ENCODE data around the gene SRGAP2B.
"Not testable (repeated sequence)": the region's sequence is repeated elsewhere in the genome, so short reads cannot be mapped to it uniquely, and the experiment has no call there.

- not testable (repeated sequence) for TF ChIP-seq CTCF (IDR thresholded peaks at IDR 0.05; ENCODE audit: extremely low read depth in 1 of 2, insufficient read depth in 1 of 2, low read depth in 1 of 2, low read length in 2 of 2); FOS (IDR thresholded peaks at IDR 0.05; ENCODE audit: borderline replicate concordance, insufficient read depth, low read length); EZH2 (IDR thresholded peaks at IDR 0.05; ENCODE audit: borderline replicate concordance, low read depth, low read length, severe bottlenecking); MAX (IDR thresholded peaks at IDR 0.05; ENCODE audit: insufficient read depth, insufficient read length); POLR2A (IDR thresholded peaks at IDR 0.05; ENCODE audit: low read depth, low read length); POLR2AphosphoS5 (IDR thresholded peaks at IDR 0.05; ENCODE audit: insufficient read depth, low read depth, low read length)
Observed at GRCh38 chr1:144919106-144919505, 176.0 kb downstream of the SRGAP2B start.

Measured in endothelial cell of umbilical vein (primary cell).